GM19238 (cell line): ENCODE measurements around the gene ZGRF1.
"Not testable (repeated sequence)": the region's sequence is repeated elsewhere in the genome, so short reads cannot be mapped to it uniquely, and the experiment has no call there.

Experiments
- DNase-seq: peaks from one replicate; pipeline ENCODE4 v3.0.0; 2011; ENCODE audit warnings: low spot score; ENCODE audit not compliant: insufficient read length

ZGRF1 gene

DNA sequence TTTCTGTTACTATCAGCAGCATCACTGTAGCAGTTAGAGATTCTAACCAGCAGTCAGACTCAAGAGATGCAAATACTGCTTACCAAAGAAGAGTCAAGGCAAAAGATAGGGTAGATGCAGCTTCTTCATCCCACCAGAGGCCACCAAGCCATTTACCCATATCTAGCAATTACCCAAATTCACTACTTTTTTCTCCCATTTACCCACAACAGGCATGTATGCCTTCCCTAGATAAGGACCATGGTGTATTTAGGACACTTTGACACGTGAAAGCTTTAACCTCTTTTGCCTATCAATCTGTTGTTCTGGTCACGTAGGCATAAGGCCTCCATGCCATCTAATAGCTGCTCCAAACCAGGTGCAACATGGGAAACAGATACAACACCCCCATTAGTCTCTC is 5.8 kb upstream of the ZGRF1 start:
- DNase-seq: no peak

DNA sequence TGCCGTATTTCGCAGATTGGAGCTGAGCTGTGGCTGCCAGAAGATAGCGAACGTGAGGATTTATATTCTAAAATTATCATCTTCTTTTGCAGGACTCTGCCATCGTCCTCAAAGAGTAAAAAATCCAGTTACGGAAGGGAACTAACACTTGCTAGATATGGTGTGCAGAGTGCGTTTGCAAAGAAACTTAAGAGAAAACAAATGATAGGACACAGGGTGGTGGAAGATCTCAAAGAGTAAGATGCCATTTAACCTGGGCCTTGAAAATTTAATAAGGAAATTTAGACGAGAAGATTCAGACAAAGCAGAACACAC is 800 bp upstream of the ZGRF1 start:
- DNase-seq: no peak

DNA sequence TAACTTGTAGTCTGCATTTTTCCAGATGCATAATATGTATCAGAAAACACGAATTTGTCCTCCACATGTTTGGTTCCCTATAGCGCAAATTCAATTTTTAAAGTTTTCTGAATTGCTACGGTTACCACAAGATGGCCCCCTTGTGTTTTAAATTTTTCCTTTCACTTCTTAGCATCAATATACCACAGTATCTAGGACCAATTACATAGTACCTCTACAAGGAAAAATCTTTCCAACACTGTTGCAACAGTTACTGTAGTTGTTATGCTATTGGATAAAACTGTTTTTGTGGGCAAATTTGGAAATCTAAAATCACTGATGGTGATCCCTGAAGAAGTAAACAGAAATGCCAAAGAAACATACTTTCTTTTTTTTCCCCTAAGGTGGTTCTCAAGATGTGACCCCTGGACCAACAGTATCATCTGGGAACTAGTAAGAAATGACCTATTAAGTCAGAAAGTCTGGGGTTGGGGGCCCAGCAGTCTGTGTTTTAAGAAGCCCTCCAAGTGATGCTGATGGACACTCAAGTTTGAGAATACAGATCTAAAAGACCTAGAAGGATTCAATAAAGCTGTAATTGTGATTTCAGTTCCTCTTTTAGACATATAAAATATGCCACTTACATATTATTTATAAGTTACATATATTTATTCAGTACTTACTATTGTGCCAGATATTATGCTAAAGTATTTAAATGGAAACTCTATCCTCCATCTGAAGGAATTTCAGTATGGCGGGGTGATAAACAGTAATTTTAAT is 3.1 kb downstream of the ZGRF1 start:
- DNase-seq: no peak

DNA sequence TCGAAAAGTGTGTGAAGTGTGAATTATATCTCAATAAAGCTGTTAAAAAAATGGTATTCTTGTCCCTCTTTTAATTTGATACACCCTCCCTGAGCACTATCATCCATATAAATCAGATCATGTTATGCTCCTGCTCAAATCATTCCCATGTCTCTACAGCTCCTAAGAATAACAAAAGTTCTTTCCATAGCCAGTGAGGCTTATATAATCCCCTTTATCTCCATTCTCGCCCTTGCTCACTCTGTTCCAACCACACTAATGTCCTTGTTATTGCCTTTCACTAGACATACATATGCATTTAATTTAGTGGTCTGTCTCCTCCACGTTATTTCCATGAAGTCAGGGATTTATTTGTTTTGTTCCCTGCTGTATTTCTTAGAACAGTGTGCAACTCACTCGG is 10.5 kb downstream of the ZGRF1 start:
- DNase-seq: no peak

DNA sequence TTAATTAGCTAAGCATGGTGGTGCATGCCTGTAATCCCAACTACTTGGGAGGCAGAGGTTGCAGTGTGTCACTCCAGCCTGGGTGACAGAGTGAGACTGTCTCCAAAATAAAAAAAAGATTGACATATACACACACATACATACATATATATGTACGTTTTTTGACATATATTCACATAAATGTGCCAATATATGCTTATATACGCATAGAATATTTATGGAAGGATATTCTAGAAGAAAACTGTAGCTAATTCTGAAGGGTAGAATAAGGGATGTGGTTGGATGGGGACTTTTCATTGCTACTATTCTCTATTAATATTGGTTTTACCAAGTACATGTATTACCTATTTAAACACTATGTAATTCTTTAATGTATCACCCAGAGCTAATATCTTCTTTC is 19.7 kb downstream of the ZGRF1 start:
- no peak for DNase-seq

DNA sequence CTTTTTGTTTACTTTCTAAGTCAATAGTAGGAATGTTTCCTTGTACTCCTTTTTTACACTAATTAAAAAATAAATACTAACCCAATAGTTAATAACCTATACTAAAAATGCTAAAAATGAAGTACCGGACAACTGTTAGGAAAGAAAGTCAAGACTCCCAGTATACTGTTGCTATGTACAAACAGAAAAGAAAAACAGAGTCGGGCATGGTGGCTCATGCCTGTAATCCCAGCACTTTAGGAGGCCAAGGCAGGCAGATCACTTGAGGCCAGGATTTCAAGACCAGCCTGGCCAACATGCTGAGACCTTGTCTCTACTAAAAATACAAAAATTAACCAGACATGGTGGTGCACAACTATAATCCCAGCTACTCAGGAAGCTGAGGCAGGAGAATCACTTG is 23.9 kb downstream of the ZGRF1 start:
- DNase-seq: not testable (repeated sequence)

DNA sequence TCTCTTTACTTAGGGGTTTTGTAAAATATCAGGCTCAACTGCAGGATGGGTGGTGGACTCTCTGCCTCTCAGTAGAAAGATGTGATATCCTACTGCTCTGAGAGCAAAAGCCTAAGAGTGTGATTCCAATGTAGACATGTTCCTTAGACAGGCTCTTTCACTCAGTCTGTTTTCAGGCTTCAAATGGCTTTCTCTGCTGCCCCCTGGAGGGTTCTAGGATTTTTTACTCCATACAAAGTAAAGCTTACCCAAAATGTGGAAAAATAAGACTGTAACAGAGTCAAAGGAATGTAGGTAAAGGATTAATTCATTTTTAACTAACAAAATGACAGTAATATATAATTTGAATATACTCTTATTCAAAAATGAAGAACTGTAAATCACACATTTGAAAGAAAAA is 32.1 kb downstream of the ZGRF1 start:
- DNase-seq: peak; percentile 19

DNA sequence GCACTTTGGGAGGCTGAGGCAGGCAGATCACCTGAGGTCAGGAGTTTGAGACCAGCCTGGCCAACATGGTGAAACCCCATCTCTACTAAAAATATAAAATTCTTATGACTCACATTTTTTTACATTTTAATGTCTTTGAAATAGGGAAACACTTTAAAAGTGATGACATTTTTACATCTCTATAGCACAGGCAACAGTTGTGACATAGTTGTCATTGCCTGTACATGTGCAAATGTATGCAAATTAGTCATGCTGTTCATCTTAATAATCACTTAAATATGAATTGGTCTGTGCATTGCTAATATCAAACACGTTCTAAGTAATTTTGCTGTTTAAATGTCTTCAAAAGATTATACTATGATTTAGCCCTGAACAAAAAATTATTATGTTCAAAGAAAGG is 41.7 kb downstream of the ZGRF1 start:
- DNase-seq: no peak

DNA sequence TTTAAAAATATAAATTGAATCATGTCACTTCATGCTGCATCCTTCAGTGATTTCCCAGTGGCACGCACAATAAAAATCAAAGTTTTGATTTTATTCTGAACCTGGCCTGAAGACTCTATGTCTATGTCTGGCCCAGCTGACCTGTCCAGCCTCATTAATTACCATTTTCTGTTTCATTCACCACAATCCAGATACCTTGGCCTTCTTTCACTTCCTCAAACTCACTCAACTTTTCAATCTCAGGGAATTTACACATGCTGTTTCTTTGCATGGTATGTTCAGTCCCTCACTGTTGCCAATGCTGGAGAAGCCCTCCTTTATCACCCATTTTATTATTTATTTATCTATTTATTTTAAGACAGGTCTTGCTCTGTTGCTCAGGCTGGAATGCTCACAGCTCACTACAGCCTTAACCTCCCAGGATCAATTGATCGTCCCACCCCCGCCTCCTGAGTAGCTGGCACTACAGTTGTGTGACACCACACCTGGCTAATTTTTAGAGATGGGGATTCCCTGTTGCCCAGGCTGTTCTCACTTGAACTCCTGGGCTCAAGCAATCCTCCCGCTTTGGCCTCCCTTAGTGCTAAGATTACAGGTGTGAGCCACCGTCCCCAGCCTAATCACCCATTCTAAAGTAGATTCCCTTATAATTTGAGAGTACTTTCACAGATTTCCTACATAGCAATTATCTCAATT is 43.1 kb downstream of the ZGRF1 start:
- no peak for DNase-seq

DNA sequence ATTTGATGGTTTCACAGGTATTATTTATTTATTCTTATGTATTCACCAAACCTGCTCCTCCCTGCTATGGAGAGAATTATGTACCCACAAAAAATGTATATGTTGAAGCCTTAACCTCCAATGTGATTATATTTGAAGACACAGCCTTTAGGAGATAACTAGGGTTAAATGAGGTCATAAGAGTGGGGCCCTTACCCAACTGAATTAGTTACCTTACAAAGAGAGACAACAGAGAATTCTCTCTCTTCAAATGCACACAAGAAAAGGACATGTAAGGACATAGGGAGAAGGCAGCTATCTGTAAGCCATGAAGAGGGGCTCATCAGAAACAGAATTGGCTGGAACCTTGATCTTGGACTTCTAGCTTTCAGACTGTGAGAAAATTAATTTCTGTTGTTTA is 44.0 kb downstream of the ZGRF1 start:
- no peak for DNase-seq

DNA sequence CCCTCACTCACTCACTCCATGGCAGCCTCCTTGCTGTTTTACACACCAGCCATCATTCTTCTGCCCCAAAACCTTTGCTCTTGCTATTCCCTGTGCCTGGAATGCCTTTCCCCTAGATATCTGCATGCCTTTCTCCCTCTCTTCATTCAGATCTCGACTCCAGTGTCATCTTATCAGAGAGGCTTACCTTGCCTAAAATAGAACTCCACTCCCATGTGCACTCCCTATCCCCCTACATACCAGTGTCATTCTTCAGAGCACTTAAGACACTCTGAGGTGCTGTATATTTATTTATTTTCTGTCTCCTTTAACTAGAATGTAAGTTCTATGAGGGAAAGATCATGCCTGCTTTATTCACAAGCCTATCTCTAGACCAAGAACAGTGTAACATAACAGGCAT is 45.1 kb downstream of the ZGRF1 start:
- no peak for DNase-seq

DNA sequence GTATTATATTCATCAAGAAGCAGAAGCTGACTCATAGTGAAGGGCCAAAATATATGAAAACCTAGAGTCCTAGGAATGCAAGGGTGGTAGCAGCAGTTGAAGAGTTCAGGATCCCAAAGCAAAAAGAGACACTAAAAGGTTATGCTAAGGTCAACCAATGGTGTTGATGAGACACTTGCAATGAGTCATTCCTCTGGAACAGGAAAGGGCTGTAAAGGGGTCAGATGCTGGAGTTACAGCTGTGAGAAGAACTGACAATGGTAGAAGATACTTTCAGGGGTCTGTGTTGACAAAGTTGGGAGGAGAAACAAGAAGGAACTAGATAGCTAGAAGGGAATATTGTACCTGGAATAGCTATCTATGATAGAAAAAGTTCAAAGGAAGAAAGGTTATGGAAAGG is 47.5 kb downstream of the ZGRF1 start:
- no peak for DNase-seq

DNA sequence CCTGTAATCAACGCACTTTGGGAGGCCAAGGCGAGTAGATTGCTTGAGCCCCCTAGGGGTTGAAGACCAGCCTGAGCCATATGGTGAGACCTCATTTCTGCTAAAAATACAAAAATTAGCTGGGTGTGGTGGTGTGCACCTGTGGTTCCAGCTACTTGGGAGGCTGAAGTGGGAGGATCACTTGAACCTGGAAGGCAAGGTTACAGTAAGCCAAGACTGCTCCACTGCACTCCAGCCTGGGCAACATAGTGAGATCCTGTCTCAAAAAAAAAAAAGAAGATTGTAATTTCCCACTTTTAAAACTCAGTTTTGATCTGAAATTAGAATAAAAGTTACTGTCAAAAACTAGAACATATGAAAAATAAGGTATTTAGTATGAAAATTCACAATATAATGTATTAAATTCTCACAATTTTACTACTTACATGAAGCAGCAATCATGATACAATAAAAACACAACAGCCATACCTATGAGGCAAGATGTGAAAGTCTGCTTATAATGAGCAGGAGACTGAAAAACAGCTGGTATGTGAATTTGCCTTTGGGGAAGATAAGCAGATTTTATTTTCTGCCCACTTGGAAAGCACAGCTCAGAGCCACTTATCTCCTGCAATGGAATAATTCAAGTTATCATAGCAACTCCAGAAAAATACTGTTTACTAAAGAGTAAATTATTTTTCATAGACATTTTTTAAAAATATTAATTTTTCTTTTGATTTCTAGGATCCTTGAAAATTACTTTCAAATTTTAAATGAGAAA is 50.6 kb downstream of the ZGRF1 start:
- no peak for DNase-seq

DNA sequence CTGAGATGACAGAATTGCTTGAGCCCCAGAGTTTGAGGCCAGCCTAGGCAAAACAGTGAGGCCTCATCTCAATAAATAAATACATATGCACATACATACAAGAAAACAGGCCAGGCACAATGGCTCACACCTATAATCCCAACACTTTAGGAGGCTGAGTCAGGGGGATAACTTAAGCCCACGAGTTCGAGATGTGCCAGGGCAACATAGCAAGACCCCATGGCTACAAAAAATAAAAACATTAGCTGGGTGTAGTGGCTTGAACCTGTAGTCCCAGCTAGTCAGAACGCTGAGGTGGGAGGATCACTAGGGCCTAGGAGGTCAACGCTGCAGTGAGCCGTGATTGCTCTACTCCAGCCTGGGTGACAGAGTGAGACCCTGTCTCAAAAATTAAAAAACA is 69.2 kb downstream of the ZGRF1 start:
- no peak for DNase-seq

DNA sequence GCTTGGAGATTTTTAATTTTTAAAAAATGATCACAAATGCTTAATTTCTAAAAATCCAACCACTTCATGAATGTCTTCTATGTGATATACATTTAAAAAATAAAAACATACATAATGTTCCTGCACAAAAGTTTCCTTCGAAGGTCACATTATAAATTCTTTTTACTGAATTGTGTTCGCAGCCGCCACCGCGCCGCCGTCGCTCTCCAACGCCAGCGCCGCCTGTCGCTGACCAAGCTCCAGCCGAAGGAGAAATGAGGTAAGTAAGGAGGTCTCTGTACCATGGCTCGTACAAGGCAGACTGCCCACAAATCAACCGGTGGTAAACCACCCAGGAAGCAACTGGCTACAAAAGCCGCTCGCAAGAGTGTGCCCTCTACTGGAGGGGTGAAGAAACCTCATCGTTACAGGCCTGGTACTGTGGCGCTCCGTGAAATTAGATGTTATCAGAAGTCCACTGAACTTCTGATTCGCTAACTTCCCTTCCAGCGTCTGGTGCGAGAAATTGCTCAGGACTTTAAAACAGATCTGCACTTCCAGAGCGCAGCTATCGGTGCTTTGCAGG is 71.9 kb downstream of the ZGRF1 start:
- no peak for DNase-seq

DNA sequence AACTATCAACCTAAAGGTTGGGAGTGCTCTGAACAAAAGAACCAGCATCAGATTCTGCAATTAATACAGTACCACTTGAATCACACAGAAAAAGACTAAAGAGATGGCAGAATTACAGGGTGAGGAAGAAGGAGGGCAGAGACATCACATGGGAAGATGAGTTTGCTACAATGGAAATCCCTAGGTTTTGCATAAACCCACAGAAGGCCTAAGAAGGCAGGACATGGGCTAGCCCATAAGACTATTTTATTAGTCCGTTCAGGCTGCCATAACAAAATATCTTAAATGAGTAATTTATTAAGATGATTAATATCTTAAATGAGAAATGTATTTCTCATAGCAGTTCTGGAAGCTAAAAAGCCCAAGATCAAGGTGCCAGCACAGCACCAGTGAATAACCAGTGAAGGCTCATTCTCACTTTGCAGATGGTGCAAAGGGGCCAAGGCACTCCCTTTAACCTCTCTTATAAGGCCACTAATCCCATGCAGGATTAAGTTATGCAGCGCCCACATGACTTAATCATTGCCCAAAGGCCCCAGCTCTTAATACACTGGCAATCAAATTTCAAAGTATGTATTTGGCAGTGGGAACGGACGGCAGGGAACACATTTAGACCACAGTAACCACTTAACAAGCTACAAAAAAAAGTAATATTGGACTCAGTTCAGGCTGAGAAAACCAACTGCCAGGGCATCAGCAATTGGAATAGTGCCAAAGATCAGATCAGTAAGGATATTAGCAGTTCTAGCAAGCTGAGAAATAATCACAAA is 73.1 kb downstream of the ZGRF1 start:
- no peak for DNase-seq

DNA sequence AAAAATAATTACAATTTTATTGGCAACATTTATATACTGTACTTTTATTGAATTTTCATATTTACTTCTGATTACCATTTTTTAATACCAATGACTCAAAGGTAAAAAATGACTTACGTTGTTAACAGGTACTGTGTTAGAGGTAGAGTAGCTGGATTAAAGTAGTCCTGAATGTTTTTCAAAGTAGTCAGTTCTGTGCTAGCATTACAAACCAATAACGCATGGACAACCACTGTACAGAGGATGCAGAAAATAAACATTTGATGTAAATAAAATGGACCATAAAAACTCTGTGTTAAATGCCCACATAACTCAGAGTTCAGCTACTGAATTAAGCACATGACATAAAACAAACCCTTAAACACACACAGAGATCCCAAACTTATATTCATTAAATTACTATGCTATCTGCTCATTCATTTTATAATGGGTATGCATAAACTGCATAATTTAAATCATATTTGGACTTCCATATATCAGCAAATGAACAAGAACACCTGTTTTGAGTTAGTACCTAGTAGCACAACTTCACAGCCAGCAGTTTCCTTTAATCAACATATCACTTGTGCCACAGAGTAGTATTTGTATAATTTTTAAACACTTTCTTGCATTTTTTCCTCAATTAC is 74.3 kb downstream of the ZGRF1 start:
- no peak for DNase-seq

DNA sequence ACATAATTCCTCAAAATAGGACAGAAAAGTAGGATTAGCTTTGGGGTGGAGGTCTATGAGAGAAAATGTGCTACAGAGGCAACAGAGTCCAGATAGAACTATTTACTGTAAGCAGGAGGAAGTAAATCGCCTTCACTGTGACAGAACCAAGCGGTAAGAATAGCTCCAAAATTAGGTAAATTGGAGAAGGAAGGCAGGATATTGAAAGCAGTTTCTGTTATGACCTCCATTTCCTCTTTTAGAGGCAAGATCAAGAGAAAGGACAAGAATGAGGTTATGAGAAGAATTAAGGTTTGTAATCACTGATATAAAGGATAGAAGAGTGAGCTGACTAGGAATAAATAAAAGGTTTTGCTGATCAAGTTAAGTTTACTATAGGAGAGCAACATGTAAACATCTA is 76.6 kb downstream of the ZGRF1 start:
- no peak for DNase-seq

DNA sequence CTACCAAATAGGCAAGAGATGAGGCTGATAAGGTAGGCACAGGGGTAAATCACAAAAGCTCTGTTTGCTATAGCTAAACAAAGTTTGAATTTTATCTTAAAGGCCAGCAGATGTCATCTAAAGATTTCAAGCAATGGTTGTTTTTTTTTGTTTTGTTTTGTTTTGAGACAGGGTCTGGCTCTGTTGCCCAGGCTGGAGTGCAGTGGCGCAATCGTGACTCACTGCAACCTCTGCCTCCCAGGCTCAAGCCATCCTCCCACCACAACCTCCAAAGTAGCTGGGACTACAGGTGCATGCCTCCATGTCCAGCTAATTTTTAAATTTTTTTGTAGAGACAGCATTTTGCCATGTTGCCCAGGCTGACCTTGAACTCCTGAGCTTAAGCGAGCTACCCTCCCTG is 77.7 kb downstream of the ZGRF1 start:
- DNase-seq: no peak

DNA sequence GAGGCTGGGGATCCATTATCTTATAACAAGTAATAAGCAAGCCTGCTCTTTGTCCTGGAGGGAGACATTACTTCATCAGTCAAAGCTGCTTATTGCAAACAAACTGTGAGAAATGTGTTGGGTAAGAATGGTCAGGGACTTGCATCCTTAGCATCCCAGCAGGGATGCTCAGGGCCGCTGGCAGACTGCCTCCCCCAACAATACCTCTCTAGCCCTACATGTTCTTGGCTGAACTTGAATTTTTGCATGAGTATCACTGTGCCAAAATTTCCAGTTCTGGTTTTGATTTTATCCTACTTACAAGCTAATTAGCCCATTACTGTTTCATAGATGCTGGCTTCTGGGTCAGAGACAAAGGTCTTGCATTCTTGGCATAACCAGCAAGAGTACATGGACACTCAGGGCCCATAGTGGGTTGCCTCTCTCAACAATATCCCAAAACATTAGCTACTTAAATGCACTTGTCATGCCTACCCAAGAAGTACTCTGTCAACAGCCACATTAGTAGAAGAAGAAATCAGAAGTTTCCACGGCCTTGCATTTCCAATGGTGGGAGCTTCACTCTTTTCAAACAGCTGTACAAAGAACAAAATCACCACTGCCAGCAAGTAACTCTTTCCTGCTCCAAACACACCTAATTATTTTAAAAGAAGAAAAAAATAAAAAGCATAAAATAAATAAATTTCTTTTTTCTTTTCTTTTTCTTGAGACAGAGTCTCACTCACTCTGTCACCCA is 78.9 kb downstream of the ZGRF1 start:
- DNase-seq: no peak
